GM12891 (cell line): ENCODE results near the gene IL1RAPL2.

ENCODE experiments used
- POLR2A ChIP-seq: IDR thresholded peaks from 2 replicates; pipeline ENCODE4 v1.6.1; 2011; ENCODE audit warnings: low read depth, low read length, control low read depth
- POLR2AphosphoS5 ChIP-seq: IDR thresholded peaks from 2 replicates; pipeline ENCODE4 v1.6.1; 2011; ENCODE audit warnings: low read depth, low read length, control low read depth
- SPI1 ChIP-seq: IDR thresholded peaks from 2 replicates; pipeline ENCODE4 v1.6.1; 2011; ENCODE audit warnings: low read depth, low read length, control low read depth
- TAF1 ChIP-seq: IDR thresholded peaks from 2 replicates; pipeline ENCODE4 v1.6.1; 2011; ENCODE audit warnings: low read depth, low read length, control low read depth

DNA sequence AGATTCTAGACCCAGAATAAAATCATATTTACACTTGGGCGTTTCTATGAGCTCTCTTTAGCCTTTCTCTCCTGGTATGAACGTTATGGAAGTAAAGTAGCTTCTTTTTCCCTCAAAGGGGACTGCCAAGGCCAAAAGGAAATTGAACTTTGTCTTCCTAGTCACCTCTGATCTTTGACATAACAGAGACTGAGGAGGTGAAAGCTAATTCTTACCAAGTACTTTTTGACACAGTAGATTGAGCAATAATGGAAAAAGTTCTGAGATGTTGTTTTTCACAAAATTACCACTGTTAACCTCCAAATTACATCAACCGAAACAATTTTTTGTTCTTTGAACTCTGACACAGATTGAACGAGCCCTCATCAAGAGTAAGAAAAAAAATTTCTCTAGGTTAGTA, 336.1 kb downstream of the IL1RAPL2 start:
- TF ChIP-seq TAF1: no peak
- no peak for TF ChIP-seq POLR2A
- TF ChIP-seq POLR2AphosphoS5: no peak
- TF ChIP-seq SPI1: no peak
